HG02678 (cell line): ENCODE results near the gene AKAP6.

Source experiments
- ATAC-seq: cut with Tn5 transposase; IDR thresholded peaks from one replicate; pipeline ENCODE4 v1.9.1; 2021; ENCODE audit warnings: mild to moderate bottlenecking, moderate library complexity; ENCODE audit not compliant: unreplicated experiment

Gene AKAP6

DNA sequence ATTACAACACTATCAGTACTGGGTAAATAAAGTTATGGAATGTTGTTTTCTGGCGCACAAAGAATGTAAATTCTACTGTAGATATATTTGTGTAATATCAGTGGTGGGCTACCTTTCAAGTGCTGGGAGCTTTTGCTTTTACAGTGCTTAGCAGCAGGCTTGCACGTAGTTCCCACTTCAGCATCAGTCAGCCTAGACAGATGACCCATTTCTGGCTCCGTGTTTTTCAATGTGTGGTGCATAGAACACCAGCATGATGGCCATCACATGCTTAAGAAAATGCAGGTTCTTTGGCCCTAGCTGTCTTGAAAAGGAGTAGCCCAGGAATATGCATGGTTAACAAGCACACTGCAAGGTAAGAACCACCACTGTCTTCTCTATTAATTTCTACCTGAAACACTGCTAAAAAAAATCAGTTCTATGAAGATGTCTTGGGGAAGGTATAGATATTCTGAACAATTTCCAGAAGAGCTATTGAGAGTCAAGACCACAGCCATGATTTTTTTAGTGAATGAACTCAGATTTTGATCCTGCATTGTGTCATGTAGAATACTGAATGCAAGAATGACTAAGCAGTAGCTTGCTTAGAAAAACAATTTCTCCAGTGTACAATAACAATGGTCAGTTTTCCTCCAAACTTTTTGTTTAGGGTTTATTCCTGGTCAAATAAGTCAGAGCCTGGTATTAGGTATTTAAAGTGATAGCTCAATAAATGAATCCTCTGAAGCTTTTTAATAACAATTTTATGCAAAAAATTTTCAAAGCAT is 195.7 kb downstream of the AKAP6 start:
- no peak for ATAC-seq

DNA sequence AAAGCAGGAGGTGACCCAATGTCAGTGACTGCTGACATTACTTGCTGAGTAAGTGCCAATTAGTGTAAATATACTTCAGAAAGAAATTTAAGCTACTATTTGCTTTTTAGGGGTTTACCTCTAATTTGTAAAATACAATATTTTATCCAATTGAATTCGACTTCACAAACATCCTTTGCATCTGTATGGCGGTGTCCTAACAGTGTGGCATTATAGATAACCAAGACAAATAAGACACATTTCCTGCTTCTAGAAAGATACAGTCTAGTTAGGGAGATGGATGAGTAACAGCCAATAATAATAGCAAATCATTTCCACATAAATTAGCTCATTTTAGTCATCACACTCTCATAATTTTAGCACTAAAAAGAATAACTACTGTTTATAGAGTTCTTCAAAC is 196.5 kb downstream of the AKAP6 start:
- ATAC-seq: no peak

DNA sequence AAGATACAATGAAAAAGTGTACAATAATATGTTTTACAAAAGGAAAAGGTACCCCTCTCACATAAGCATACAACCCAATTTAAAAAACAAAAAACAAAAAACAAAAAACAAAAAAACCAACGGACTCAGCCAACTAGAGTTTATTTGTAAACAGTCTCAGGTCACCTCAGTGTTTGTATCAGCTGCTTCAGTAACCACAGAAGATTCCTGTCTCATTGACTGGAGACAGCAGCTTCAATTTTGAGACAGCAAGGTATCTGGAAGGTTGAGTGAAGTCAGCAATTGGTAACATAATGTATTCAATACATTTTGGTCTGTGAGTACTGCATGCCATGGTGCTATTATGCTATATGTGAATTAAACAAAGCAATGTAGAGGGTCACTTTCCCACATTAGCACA is 201.7 kb downstream of the AKAP6 start:
- no peak for ATAC-seq

DNA sequence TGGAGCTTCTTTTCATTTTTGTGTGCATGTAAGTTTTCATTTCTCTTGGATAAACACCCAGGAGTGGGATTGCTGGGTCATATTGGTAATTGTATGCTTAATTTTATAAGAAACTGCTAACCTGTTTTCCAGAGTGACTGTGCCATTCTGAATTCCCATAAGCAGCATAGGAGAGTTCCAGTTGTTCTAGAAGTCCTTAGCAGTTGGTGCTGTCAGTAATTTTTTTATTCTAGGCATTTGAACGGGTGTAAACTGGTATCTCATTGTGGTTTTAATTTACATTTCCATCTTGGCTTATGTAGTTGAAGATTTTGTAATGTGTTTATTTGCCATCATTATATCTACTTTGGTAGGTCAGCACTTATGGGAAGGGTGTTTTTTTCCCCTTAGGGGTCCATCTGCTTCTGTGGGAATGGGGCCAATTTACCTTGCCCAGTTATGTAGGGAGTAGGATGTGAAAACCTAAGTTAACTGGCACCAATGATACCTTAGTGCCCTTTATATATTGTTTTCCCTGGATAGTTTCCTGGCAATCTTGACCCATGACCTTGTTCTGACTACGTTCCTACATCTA is 202.9 kb downstream of the AKAP6 start:
- no peak for ATAC-seq

DNA sequence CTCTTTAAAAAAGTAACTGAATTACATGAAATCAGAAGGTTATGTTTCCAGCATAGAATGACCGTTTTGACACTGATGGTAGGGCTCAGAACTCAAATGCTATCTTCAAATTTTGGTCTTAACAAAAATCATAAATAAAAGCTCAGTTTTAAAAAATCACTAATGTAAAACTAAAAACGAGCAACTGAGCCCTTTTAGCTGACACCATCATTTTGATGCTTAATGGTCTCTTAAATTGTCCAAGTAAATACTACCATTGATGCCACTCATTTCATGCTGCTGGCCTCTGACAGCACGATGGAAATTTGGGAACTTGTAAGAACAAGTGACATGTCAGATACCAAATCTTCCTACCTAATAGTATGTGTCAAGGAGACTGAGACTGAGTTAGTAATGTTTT is 205.0 kb downstream of the AKAP6 start:
- no peak for ATAC-seq

DNA sequence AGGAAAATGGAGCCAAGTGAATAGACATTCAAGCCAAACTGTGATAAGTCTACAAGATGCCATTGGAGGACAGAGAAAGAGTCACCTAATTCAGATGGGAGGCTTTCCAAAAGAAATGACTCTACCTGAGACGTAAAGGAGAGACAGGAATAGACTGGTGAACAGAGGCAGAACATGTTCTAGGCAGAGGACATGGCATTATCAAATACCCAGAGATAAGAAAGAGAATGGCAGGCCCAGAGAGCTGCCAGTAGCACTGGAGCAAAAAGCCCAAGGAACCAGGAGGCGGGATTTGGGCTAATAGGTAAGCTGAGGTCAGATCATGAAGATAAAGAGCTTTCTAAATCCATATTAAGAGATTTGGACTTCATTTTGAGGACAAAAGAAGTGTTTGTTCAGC is 207.1 kb downstream of the AKAP6 start:
- no peak for ATAC-seq

DNA sequence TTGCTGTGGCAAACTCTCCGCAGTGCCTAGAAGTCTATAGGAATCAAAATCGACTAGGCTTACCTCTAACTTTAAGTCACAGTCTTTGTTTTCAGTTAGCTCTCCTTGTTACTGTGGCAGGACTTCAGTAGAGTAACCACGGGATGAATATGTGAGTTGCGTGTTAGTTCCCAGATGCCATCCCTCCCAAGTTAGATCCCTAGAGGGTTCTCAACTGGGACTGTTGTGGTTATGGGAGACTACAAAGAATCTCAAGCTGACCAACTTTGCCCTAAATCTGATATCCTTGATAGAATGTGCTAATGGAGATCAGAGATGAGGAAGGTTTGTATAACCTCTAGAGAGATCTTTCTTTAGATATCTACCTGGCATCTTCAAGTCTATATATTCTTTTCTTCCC is 208.1 kb downstream of the AKAP6 start:
- ATAC-seq: no peak

DNA sequence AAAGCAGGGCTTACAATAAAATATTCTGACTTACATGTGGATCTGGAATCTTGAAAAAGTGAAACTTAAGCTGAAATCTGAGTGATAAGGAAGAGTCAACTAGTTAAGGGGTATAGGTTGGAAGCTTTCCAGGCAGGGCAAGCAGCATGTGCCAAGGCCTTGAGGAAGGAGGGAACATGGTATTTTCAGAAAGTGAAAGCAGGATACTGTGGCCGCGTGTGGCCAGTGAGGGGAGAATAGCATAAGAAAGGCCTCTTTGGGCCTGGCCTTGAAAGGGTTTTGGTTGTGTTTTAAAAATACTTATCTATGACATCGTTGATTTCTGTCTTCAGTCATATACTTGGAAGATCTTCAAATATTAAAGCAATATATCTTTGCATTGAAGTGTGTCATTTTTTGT is 213.4 kb downstream of the AKAP6 start:
- ATAC-seq: no peak

DNA sequence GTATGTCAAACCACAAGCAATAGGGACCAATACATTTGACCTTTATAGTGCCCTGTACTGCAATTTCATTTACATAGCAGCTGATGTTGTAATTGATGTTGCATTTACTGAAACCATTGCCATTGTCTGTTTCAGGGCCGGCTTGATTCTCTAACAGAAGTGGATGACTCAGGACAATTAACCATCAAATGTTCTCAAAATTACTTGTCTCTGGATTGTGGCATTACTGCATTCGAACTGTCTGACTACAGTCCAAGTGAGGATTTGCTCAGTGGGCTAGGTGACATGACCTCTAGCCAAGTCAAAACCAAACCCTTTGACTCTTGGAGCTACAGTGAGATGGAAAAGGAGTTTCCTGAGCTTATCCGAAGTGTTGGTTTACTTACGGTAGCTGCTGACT is 216.0 kb downstream of the AKAP6 start:
- no peak for ATAC-seq

DNA sequence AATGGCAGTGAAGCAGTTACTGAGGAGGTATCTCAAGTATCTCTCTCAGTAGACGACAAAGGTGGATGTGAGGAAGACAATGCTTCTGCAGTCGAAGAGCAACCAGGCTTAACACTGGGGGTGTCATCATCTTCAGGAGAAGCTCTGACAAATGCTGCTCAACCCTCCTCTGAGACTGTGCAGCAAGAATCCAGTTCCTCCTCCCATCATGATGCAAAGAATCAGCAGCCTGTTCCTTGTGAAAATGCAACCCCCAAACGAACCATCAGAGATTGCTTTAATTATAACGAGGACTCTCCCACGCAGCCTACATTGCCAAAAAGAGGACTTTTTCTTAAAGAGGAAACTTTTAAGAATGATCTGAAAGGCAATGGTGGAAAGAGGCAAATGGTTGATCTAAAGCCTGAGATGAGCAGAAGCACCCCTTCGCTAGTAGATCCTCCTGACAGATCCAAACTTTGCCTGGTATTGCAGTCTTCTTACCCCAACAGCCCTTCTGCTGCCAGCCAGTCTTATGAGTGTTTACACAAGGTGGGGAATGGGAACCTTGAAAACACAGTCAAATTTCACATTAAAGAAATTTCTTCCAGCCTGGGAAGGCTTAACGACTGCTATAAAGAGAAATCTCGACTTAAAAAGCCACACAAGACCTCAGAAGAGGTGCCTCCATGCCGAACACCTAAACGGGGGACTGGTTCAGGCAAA is 216.6 kb downstream of the AKAP6 start:
- ATAC-seq: no peak

DNA sequence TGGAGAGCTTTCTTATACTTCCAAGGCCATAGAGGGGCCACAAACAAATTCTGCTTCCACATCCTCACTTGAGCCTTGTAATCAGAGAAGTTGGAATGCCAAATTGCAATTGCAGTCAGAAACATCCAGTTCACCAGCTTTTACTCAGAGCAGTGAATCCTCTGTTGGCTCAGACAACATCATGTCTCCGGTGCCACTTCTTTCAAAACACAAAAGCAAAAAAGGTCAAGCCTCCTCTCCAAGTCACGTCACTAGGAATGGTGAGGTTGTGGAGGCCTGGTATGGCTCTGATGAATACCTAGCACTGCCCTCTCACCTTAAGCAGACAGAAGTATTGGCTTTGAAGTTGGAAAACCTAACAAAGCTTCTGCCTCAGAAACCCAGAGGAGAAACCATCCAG is 217.1 kb downstream of the AKAP6 start:
- no peak for ATAC-seq

DNA sequence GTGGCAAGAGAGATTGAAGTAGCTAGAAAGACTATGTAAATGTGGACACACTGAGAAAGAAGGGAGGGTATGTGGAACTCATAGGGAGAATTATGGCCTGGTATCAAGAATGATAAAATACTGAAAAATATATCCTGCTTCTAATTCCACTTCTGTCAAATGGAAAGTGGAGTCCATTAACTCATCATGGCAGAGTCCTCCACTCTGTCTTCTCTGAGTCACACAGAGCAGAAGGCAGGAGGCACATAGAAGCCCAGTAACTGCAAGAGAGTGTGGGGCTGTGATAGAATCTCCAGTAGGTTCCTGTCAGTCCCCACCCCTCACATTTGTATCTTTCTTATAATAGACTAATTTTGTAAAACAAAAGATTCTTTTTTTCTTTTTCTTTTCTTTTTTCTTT is 223.7 kb downstream of the AKAP6 start:
- ATAC-seq: no peak

DNA sequence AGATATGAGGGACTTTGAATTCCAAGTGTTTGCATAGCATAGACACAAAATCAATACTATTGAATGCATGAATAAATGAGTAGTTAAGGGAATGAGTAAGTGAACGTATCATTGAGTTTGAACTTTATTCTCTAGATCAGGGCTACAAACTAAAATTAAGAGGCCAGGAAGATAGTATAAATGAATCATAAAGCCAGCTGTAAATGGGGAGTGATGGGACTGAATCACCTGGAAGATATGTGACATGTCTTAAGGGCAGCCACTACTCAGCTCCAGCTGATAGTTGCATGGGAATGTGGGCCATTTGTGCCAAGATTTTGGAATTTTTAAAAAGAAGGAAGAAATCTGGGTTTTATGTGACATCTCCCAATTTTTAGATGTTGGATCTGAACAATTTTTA is 229.9 kb downstream of the AKAP6 start:
- no peak for ATAC-seq

DNA sequence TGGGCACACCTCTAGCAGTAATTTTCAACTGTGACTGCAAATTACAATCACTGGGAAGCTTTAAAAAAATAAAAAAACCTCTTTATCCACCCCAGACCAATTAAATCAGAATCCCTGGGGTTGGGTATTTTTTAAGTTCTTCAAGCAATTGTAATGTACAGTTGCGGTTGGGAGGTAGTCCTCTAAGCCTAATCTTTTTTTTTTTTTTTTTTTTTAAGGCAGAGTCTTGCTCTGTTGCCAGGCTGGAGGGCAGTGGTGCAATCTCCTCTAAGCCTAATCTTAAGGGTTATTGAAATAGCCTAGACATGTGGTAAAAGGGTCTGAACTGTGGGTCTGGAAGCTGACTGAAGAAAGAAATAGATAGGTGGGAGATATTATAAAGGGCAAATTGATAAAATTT is 230.5 kb downstream of the AKAP6 start:
- no peak for ATAC-seq

DNA sequence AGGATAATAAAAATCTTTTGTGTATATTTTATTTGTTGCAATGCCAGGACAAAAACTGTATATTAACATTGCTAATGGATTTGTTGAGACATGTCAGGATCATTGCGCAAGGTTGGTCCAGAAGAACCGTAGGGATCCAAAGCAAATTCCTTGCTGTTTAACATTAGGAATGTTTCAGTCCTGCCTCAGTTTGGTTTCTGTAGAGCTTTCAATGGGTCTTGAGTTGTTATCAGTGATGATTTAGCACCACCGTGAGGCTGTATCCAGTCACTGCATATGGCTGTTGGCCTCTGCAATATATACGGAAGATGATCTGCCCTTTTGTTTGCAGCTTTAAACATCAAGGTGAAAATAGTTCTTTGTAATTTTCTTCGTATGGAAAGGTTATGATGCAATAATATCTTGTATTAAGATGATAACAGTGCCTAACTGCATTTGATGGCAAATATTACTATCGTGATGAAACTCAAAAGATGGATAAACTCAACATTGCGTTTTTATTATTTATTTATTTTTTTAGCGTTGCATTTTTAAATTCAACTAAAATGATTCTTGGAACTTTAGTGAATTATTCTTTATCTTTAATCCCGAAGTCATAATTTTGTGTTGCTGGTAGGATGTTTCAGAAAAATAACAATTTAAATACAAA is 231.2 kb downstream of the AKAP6 start:
- ATAC-seq: peak; percentile 85

DNA sequence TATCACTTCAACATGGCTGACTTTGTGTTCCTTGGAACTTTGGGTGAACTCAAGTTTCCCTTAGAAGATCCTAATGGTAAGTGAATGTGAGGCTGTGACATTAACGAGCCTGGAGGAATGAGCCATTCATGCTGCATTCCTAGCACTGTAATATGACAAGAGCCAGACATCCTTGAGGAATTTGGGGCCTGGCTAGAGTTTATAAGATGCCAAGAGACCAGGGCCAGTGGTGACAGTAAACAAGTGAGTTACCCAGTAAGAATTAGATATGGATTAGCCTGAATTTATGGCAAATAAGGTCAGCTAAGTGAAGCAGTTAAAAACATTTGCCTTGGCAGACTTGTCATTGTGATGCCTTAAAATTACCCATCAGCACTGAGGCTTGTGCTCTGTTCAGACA is 232.4 kb downstream of the AKAP6 start:
- no peak for ATAC-seq

DNA sequence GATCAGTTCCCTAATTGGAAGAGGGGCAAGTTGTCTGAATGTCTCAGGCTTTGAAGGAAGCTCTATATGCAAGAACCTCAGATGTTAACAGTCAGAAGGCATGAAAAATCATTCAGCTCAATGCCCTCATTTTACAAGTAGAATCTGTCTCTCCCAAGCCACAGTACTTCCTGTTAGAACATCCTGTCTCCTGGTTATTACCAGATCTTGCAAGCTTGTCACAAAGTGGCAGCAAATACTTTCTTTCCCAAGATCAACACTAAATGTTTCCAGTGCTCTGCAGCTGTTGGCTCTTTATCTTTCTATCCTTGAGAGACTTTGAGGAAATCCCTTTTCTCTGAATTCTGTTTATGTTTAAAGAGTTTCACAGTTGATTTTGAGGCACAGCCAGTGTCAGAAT is 235.5 kb downstream of the AKAP6 start:
- ATAC-seq: no peak

DNA sequence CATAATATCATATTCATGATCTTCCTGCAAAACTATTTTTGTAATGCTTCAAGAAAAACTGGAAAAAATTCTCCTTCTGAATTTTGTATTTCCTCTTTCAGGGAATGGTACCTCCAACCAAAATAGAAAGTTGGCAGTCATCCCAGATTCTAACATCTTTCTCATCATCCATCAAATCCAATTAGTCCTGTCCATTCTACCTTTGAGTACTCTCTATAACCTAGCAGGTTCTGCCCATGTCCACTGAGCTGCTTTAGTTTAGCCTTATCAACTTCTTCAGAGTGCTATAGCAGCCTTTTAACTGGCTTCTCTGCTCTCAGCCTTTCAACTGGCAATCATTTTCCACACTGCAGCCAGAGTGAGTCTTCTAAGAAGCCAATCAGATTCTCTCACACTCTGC is 236.2 kb downstream of the AKAP6 start:
- no peak for ATAC-seq

DNA sequence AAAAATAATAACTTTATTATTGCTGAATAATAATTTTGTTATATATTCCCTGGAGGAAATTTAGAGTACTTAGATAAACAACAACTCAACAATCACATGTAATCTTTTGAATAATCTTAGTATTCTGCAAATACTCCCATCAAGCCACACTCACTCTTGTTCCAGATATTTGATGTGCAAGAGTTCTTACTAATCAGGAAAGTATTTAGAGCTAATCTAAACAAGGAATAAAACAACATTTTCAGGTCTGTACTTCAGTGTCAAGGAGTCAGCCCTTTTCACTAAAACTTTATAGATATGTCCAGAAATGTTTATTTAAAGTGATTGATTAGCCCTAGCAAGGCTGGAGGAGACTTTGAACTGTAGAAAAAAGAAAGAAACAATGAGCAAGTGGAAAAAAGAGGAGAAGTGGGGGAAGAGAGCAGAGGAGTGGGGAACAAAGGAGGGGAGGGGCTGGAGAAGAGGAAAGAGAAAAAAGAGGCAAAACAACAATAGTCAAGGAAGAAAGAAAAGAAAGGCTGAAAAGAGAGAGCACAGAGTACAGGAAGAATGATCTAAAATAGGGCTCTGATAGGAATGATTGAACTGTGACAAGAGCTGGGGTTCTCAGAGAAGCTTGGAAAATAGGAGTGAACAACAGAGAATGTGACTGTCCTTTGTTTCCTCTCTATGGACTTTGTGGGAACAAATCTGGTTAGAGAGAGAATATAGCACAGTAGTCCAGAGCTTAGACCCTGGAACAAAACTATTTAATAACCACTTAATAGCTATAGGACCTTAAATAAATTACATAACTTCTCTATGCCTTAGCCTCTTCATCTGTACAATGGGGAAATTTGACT is 238.7 kb downstream of the AKAP6 start:
- no peak for ATAC-seq

DNA sequence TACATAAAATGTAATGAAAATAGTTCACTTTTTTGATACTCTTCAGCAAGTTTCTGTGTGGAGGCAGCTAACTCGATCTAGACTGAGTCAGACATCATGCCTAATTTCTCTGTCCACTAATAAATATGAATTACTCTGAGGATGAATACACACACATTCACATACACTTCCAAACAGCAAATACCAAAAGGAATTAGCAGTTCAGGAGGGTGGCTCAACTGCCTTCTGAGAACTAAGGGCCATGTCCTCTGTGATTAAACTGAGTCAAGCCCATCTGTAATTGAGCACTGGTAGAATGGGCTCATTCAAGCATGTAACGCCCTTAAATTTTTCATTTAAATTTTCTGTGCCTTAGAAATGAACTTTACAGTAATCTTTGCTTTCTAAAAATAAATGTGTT is 242.5 kb downstream of the AKAP6 start:
- ATAC-seq: no peak
